ENCODE results near the gene LMF1.

DNA sequence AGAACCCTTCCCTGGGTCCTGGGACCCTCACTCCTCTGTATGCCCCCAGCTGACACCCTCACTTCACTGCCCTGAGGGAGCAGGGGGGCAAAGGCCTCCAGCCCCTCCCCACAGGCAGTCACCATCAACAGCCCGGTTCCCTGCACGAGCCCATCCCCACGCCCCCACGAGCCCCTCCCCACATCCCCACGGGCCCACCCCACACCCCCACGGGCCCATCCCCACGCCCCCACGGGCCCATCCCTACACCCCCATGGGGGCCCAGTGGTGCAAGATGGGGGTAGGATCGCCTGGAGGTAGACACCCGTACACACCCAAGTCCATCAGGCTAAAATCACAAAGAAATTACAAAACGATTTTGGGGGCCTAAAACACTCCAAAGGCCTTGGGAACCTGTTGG lies 42.3 kb downstream of the LMF1 start:
- no peak for TF ChIP-seq POLR2A (IDR thresholded peaks at IDR 0.05)
- TF ChIP-seq, protein P1, sequence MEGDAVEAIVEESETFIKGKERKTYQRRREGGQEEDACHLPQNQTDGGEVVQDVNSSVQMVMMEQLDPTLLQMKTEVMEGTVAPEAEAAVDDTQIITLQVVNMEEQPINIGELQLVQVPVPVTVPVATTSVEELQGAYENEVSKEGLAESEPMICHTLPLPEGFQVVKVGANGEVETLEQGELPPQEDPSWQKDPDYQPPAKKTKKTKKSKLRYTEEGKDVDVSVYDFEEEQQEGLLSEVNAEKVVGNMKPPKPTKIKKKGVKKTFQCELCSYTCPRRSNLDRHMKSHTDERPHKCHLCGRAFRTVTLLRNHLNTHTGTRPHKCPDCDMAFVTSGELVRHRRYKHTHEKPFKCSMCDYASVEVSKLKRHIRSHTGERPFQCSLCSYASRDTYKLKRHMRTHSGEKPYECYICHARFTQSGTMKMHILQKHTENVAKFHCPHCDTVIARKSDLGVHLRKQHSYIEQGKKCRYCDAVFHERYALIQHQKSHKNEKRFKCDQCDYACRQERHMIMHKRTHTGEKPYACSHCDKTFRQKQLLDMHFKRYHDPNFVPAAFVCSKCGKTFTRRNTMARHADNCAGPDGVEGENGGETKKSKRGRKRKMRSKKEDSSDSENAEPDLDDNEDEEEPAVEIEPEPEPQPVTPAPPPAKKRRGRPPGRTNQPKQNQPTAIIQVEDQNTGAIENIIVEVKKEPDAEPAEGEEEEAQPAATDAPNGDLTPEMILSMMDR (IDR thresholded peaks at IDR 0.05 in 4 of 5, conservative IDR thresholded peaks at IDR 0.05 in 1 of 5) = no peak
